ENCODE data around the gene FARS2.

The FARS2 gene

DNA sequence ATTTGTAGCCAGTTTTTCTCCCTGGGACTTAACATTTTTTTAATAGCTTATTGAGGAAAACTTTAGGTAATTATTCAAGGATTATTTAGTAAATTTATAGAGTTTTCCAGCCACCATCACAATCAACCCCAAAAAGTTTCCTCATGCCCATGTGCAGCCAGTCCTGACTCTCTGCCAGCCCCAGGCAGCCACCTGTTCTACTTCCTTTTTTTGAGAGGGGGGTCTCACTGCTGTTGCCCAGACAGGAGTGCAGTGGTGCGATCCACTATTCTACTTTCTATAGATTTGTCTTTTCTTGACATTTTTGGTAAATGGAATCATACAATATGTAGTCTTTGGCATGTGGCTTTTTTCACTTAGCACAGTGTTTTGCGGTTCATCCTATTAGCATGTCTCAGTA, 200.1 kb downstream of the FARS2 start:
- DNase-seq (ENCODE audit: low read depth), result no peak
- H3K4me3 ChIP-seq (ENCODE audit: low read depth, low read length), result no peak overlapping the region
- TF ChIP-seq, protein P1, sequence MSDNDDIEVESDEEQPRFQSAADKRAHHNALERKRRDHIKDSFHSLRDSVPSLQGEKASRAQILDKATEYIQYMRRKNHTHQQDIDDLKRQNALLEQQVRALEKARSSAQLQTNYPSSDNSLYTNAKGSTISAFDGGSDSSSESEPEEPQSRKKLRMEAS (IDR thresholded peaks at IDR 0.05; ENCODE audit: low read depth, low read length), result no peak
- TF ChIP-seq MYC (IDR thresholded peaks at IDR 0.05; ENCODE audit: low read depth, low read length) (no peak), POLR2A (IDR thresholded peaks at IDR 0.05; ENCODE audit: extremely low read depth, insufficient read length) (no peak)
- TF ChIP-seq, protein P2, sequence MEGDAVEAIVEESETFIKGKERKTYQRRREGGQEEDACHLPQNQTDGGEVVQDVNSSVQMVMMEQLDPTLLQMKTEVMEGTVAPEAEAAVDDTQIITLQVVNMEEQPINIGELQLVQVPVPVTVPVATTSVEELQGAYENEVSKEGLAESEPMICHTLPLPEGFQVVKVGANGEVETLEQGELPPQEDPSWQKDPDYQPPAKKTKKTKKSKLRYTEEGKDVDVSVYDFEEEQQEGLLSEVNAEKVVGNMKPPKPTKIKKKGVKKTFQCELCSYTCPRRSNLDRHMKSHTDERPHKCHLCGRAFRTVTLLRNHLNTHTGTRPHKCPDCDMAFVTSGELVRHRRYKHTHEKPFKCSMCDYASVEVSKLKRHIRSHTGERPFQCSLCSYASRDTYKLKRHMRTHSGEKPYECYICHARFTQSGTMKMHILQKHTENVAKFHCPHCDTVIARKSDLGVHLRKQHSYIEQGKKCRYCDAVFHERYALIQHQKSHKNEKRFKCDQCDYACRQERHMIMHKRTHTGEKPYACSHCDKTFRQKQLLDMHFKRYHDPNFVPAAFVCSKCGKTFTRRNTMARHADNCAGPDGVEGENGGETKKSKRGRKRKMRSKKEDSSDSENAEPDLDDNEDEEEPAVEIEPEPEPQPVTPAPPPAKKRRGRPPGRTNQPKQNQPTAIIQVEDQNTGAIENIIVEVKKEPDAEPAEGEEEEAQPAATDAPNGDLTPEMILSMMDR (IDR thresholded peaks at IDR 0.05; ENCODE audit: low read depth, low read length), result no peak

DNA sequence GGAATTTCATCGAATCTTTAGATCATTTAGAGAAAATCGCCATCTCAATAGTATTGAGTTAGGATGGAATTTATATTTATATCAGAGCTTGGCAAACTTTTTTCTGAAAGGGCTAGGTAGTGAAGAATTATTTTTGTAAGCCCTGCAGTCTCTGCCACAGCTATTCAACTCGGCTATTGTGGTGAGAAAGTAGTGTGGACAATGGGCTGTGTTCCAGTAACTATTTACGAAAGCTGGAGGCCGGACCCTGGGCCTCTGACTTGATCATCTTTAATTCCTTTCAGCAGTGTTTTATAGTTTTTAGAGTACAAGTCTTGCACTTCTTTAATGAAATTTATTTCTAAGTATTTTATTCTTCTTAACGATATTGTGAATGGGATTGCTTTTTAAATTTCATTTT, 201.5 kb downstream of the FARS2 start:
- DNase-seq (ENCODE audit: low read depth), result no peak
- TF ChIP-seq, protein P1 (IDR thresholded peaks at IDR 0.05; ENCODE audit: low read depth, low read length), result no peak
- no peak for TF ChIP-seq MYC (IDR thresholded peaks at IDR 0.05; ENCODE audit: low read depth, low read length)
- TF ChIP-seq POLR2A (IDR thresholded peaks at IDR 0.05; ENCODE audit: extremely low read depth, insufficient read length), result no peak
- TF ChIP-seq, protein P2 (IDR thresholded peaks at IDR 0.05; ENCODE audit: low read depth, low read length), result no peak
- H3K4me3 ChIP-seq (ENCODE audit: low read depth, low read length), result no peak overlapping the region

DNA sequence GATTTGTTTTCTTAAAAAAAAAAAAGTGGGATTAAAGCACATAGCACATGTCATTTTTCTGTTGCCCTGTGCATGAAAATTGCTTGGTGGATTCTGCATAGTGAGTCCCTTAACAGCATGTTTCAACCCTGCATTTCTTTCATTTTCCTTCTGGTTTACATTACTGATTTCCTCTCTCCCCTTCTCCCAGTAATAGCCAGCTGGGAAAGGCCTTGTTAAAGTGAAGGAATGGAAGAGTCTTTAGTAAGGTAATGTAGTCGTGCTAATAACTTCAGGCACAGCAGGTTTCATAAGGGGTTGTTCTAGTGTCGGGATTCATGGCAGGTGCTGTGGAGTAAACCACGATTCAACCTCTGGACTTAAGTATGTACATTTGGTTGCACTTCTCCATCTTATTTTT, 202.4 kb downstream of the FARS2 start:
- DNase-seq (ENCODE audit: low read depth), result no peak

DNA sequence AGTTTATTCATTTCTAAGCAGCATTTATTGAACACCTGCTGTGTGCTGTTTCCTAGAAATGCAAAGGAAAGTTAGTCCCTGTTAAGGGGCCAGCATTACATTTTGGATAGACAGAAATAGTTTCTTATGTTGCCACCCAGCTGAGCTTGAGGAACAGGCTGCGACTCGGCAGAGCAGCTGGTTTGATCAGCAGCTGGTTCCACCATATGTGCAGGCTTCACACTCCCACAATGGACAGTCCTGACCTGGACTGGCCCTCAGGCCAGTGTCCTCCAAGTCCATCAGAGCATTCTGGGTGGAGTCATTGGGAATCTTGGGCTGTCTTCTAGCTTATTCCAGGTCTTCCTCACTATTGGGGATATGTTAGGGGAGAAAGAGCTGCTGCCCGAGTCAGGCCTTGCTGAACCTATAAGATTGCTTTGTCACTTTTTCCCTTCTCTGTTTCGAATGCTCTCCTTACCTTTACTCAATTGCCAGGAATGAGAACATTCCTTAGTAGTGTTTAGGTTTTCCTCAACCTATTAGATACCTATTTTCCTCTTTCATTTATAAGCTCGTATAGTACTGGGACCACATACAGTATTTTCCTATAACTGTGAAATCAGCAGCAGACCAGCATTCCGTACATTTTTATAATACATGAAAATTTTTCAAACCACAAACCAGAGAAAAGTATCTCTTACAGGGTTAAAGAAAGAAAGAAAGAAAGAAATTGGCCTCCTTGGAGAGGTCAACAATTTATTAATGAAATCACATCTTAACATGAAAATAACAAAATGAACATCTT, 203.0 kb downstream of the FARS2 start:
- H3K4me3 ChIP-seq (ENCODE audit: low read depth, low read length), result no peak overlapping the region
- no peak for DNase-seq (ENCODE audit: low read depth)
- TF ChIP-seq, protein P2 (IDR thresholded peaks at IDR 0.05; ENCODE audit: low read depth, low read length), result no peak

More for the DNA sequence above, 202.4 kb downstream of the FARS2 start:
- H3K4me3 ChIP-seq (ENCODE audit: low read depth, low read length), result no peak overlapping the region
- no peak for TF ChIP-seq POLR2A (IDR thresholded peaks at IDR 0.05; ENCODE audit: extremely low read depth, insufficient read length)
- TF ChIP-seq, protein P2 (IDR thresholded peaks at IDR 0.05; ENCODE audit: low read depth, low read length), result no peak
- no peak for TF ChIP-seq MYC (IDR thresholded peaks at IDR 0.05; ENCODE audit: low read depth, low read length)
- TF ChIP-seq, protein P1 (IDR thresholded peaks at IDR 0.05; ENCODE audit: low read depth, low read length), result no peak

DNA sequence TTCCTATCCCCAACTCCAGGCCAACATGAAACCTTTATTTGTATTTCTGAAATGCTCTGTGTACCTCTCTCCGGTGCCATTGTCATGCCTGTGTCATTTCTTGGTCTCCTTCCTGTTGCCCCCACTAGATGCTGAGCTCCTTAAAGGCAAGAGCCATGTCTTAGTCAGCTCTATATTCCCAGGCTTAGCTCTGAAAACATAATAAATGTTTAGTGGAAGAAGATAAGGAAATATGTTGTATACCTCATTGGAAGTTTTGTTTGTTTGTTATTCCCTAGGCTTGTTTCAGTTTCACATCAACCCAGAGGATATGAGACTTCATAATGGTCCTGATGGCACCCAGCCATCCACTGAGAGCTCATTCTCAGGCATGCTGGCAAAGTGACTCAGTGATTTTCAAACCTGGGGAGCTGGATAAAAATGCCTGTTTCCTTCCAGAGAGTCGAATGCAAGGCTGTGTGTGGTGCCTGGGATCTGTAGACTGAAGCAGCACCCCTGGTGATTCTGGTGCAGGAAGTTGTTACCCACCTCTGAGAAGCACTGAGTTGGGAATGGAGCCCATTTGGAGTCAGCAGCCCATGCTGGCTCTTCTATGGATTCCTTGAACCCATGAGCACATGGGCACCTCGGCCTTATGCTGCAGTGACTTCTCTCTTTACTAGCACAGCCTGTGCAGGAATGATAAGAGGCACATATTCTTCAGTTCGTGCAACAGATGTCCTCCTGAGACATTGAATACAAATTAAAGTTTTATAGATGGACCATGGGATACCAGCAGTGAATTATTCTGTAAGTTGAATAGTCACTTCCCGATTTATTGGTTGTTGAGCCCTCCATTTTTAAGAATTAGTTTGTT, 205.2 kb downstream of the FARS2 start:
- no peak for TF ChIP-seq MYC (IDR thresholded peaks at IDR 0.05; ENCODE audit: low read depth, low read length)
- no peak for TF ChIP-seq POLR2A (IDR thresholded peaks at IDR 0.05; ENCODE audit: extremely low read depth, insufficient read length)
- TF ChIP-seq, protein P2 (IDR thresholded peaks at IDR 0.05; ENCODE audit: low read depth, low read length), result no peak
- TF ChIP-seq, protein P1 (IDR thresholded peaks at IDR 0.05; ENCODE audit: low read depth, low read length), result no peak
- DNase-seq (ENCODE audit: low read depth), result no peak
- H3K4me3 ChIP-seq (ENCODE audit: low read depth, low read length), result no peak overlapping the region

All from NB4 (cell line).